Measurements from ENCODE around the gene MRPL40.

The MRPL40 gene

GRCh38 chr22:19448076-19448607, 15.8 kb downstream of the MRPL40 start (continued):
- TF ChIP-seq ZSCAN4 (tag by site-specific recombination; IDR thresholded peaks at IDR 0.05) = no peak
- no peak for TF ChIP-seq ZNF354C (tag by site-specific recombination; IDR thresholded peaks at IDR 0.05; ENCODE audit: borderline replicate concordance, low read depth)
- TF ChIP-seq ZNF155 (tag by site-specific recombination; IDR thresholded peaks at IDR 0.05) = no peak
- TF ChIP-seq SETDB1 (IDR thresholded peaks at IDR 0.05; ENCODE audit: insufficient read length, low read length) = no peak
- TF ChIP-seq ZNF747 (tag by site-specific recombination; IDR thresholded peaks at IDR 0.05) = no peak
- no peak for TF ChIP-seq KLF8 (tag by site-specific recombination; IDR thresholded peaks at IDR 0.05)
- no peak for TF ChIP-seq SCRT1 (tag by site-specific recombination; IDR thresholded peaks at IDR 0.05; ENCODE audit: borderline replicate concordance)
- TF ChIP-seq ZBTB49 (tag by site-specific recombination; IDR thresholded peaks at IDR 0.05; ENCODE audit: low read depth) = no peak
- no peak for TF ChIP-seq ZNF311 (tag by site-specific recombination; IDR thresholded peaks at IDR 0.05; ENCODE audit: borderline replicate concordance)
- no peak for TF ChIP-seq ZNF221 (tag by site-specific recombination; IDR thresholded peaks at IDR 0.05; ENCODE audit: borderline replicate concordance)
- TF ChIP-seq GLI2 (tag by site-specific recombination; IDR thresholded peaks at IDR 0.05; ENCODE audit: borderline replicate concordance, low read depth) = no peak
- no peak for TF ChIP-seq ZNF350 (tag by site-specific recombination; IDR thresholded peaks at IDR 0.05)
- TF ChIP-seq ZNF843 (tag by site-specific recombination; IDR thresholded peaks at IDR 0.05) = no peak
- TF ChIP-seq, protein P1, sequence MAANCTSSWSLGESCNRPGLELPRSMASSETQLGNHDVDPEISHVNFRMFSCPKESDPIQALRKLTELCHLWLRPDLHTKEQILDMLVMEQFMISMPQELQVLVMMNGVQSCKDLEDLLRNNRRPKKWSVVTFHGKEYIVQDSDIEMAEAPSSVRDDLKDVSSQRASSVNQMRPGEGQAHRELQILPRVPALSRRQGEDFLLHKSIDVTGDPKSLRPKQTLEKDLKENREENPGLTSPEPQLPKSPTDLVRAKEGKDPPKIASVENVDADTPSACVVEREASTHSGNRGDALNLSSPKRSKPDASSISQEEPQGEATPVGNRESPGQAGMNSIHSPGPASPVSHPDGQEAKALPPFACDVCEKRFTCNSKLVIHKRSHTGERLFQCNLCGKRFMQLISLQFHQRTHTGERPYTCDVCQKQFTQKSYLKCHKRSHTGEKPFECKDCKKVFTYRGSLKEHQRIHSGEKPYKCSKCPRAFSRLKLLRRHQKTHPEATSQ (tag by site-specific recombination; IDR thresholded peaks at IDR 0.05) = no peak
- TF ChIP-seq ZNF18 (tag by site-specific recombination; IDR thresholded peaks at IDR 0.05) = no peak
- no peak for TF ChIP-seq GLIS2 (tag by site-specific recombination; IDR thresholded peaks at IDR 0.05)
- TF ChIP-seq, protein P2, sequence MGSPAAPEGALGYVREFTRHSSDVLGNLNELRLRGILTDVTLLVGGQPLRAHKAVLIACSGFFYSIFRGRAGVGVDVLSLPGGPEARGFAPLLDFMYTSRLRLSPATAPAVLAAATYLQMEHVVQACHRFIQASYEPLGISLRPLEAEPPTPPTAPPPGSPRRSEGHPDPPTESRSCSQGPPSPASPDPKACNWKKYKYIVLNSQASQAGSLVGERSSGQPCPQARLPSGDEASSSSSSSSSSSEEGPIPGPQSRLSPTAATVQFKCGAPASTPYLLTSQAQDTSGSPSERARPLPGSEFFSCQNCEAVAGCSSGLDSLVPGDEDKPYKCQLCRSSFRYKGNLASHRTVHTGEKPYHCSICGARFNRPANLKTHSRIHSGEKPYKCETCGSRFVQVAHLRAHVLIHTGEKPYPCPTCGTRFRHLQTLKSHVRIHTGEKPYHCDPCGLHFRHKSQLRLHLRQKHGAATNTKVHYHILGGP (tag by site-specific recombination; IDR thresholded peaks at IDR 0.05) = no peak
- TF ChIP-seq EGR2 (tag by site-specific recombination; IDR thresholded peaks at IDR 0.05; ENCODE audit: low read depth) = peak; percentile 74; the same call in 1 of the 2 replicates
- no peak for TF ChIP-seq ZNF302 (tag by site-specific recombination; IDR thresholded peaks at IDR 0.05; ENCODE audit: low read depth)
- TF ChIP-seq ZNF449 (tag by site-specific recombination; IDR thresholded peaks at IDR 0.05) = peak; percentile 92
- no peak for TF ChIP-seq ZBTB21 (tag by site-specific recombination; IDR thresholded peaks at IDR 0.05)
- no peak for TF ChIP-seq ZNF16 (tag by site-specific recombination; IDR thresholded peaks at IDR 0.05; ENCODE audit: low read depth)
- no peak for TF ChIP-seq ZNF48 (tag by site-specific recombination; IDR thresholded peaks at IDR 0.05)
- TF ChIP-seq, protein P3, sequence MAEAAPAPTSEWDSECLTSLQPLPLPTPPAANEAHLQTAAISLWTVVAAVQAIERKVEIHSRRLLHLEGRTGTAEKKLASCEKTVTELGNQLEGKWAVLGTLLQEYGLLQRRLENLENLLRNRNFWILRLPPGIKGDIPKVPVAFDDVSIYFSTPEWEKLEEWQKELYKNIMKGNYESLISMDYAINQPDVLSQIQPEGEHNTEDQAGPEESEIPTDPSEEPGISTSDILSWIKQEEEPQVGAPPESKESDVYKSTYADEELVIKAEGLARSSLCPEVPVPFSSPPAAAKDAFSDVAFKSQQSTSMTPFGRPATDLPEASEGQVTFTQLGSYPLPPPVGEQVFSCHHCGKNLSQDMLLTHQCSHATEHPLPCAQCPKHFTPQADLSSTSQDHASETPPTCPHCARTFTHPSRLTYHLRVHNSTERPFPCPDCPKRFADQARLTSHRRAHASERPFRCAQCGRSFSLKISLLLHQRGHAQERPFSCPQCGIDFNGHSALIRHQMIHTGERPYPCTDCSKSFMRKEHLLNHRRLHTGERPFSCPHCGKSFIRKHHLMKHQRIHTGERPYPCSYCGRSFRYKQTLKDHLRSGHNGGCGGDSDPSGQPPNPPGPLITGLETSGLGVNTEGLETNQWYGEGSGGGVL (tag by site-specific recombination; IDR thresholded peaks at IDR 0.05) = no peak
- TF ChIP-seq WT1 (tag by site-specific recombination; IDR thresholded peaks at IDR 0.05) = 0 out of 2 replicates have a peak, but pooled peaks have one; percentile 1
- no peak for TF ChIP-seq ZNF664 (tag by site-specific recombination; IDR thresholded peaks at IDR 0.05)
- no peak for TF ChIP-seq ZNF830 (tag by site-specific recombination; IDR thresholded peaks at IDR 0.05; ENCODE audit: low read depth)
- TF ChIP-seq, protein P4, sequence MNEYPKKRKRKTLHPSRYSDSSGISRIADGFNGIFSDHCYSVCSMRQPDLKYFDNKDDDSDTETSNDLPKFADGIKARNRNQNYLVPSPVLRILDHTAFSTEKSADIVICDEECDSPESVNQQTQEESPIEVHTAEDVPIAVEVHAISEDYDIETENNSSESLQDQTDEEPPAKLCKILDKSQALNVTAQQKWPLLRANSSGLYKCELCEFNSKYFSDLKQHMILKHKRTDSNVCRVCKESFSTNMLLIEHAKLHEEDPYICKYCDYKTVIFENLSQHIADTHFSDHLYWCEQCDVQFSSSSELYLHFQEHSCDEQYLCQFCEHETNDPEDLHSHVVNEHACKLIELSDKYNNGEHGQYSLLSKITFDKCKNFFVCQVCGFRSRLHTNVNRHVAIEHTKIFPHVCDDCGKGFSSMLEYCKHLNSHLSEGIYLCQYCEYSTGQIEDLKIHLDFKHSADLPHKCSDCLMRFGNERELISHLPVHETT (tag by site-specific recombination; IDR thresholded peaks at IDR 0.05) = no peak
